Hepatocyte (in vitro differentiated cells): ENCODE data around the gene NAMPT.

Experiments used
- EZH2 ChIP-seq: fragments of 200-600 bp; sonication (generic); IDR thresholded peaks from 2 replicates; pipeline ENCODE4 v1.6.1; 2016; ENCODE audit warnings: antibody characterized with exemption, mild to moderate bottlenecking, borderline replicate concordance
- TF ChIP-seq, protein P1 (sequence below): fragments of 200-600 bp; sonication (generic); IDR thresholded peaks from 2 replicates; pipeline ENCODE4 v1.5.1; 2016; ENCODE audit warnings: antibody characterized with exemption, mild to moderate bottlenecking; ENCODE audit not compliant: poor library complexity

- TF ChIP-seq, protein P1, sequence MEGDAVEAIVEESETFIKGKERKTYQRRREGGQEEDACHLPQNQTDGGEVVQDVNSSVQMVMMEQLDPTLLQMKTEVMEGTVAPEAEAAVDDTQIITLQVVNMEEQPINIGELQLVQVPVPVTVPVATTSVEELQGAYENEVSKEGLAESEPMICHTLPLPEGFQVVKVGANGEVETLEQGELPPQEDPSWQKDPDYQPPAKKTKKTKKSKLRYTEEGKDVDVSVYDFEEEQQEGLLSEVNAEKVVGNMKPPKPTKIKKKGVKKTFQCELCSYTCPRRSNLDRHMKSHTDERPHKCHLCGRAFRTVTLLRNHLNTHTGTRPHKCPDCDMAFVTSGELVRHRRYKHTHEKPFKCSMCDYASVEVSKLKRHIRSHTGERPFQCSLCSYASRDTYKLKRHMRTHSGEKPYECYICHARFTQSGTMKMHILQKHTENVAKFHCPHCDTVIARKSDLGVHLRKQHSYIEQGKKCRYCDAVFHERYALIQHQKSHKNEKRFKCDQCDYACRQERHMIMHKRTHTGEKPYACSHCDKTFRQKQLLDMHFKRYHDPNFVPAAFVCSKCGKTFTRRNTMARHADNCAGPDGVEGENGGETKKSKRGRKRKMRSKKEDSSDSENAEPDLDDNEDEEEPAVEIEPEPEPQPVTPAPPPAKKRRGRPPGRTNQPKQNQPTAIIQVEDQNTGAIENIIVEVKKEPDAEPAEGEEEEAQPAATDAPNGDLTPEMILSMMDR: no peak
- no peak for TF ChIP-seq EZH2
Measured at GRCh38 chr7:106254525-106255116, 30.2 kb downstream of the NAMPT start.
